COLO829 (cell line): ENCODE measurements around the gene GRAMD1B.

ENCODE experiments used
- DNase-seq: peaks from one replicate; pipeline ENCODE4 v3.0.0; 2012; ENCODE audit warnings: low spot score

GRAMD1B gene

GRCh38 chr11:123532131-123532530 lies 102.1 kb downstream of the GRAMD1B start:
- no peak for DNase-seq

GRCh38 chr11:123535401-123535800 lies 105.3 kb downstream of the GRAMD1B start:
- DNase-seq = no peak

- DNase-seq = peak; percentile 28
Measured at GRCh38 chr11:123536690-123537437, 106.8 kb downstream of the GRAMD1B start.

- DNase-seq = no peak
Measured at GRCh38 chr11:123537726-123538125, 107.7 kb downstream of the GRAMD1B start.

- DNase-seq = peak; percentile 68
Measured at GRCh38 chr11:123543797-123544196, 113.7 kb downstream of the GRAMD1B start.

GRCh38 chr11:123544631-123545375 lies 114.7 kb downstream of the GRAMD1B start:
- DNase-seq = peak; percentile 82

- DNase-seq = no peak
Measured at GRCh38 chr11:123545726-123546270, 115.7 kb downstream of the GRAMD1B start.

- no peak for DNase-seq
Measured at GRCh38 chr11:123546515-123546914, 116.4 kb downstream of the GRAMD1B start.

GRCh38 chr11:123547180-123547579 lies 117.1 kb downstream of the GRAMD1B start:
- DNase-seq = no peak

- no peak for DNase-seq
Measured at GRCh38 chr11:123548774-123549173, 118.7 kb downstream of the GRAMD1B start.

GRCh38 chr11:123549926-123550917 lies 120.2 kb downstream of the GRAMD1B start:
- DNase-seq = peak; percentile 56

GRCh38 chr11:123551079-123551478 lies 121.0 kb downstream of the GRAMD1B start:
- DNase-seq = no peak

GRCh38 chr11:123556633-123557032 lies 126.6 kb downstream of the GRAMD1B start:
- no peak for DNase-seq

- no peak for DNase-seq
Measured at GRCh38 chr11:123558536-123559315, 128.7 kb downstream of the GRAMD1B start.

- DNase-seq = no peak
Measured at GRCh38 chr11:123559523-123559955, 129.5 kb downstream of the GRAMD1B start.

- no peak for DNase-seq
Measured at GRCh38 chr11:123560006-123560405, 129.9 kb downstream of the GRAMD1B start.

GRCh38 chr11:123561431-123561800 lies 131.3 kb downstream of the GRAMD1B start:
- DNase-seq = no peak

GRCh38 chr11:123562158-123562557 lies 132.1 kb downstream of the GRAMD1B start:
- DNase-seq = no peak

GRCh38 chr11:123562829-123563228 lies 132.8 kb downstream of the GRAMD1B start:
- DNase-seq = no peak

GRCh38 chr11:123564221-123564620 lies 134.2 kb downstream of the GRAMD1B start:
- no peak for DNase-seq

- no peak for DNase-seq
Measured at GRCh38 chr11:123566852-123567251, 136.8 kb downstream of the GRAMD1B start.
